DMS153 treated with DMSO at 0.1 percent for 48 hours (cell line): Measurements from ENCODE around the gene AGAP3.

ENCODE experiments used
- DNase-seq: peaks from one replicate; lab custom pipeline; 2025; ENCODE audit not compliant: unreplicated experiment; lab: John Stamatoyannopoulos, UW

Gene AGAP3

DNA sequence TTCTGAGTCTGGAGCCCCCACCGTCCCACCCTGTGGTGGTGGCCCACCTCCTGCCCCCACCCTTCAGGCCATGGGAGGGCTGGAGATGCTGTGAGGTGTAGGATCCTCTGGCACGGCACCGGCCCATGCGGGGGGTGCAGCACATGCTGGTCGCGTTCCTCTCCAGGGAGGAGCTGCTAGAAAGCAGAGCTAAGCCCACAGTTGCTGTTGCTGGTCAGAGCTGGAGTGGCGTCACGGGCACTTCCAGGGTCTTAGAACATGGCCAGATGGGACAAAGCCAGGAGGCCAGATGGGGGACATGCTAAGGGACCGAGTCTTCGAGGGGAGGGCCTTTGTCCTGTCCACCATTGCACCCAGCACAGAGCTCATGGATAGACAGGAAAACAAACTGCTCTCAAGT, 21.6 kb downstream of the AGAP3 start:
- no peak for DNase-seq

DNA sequence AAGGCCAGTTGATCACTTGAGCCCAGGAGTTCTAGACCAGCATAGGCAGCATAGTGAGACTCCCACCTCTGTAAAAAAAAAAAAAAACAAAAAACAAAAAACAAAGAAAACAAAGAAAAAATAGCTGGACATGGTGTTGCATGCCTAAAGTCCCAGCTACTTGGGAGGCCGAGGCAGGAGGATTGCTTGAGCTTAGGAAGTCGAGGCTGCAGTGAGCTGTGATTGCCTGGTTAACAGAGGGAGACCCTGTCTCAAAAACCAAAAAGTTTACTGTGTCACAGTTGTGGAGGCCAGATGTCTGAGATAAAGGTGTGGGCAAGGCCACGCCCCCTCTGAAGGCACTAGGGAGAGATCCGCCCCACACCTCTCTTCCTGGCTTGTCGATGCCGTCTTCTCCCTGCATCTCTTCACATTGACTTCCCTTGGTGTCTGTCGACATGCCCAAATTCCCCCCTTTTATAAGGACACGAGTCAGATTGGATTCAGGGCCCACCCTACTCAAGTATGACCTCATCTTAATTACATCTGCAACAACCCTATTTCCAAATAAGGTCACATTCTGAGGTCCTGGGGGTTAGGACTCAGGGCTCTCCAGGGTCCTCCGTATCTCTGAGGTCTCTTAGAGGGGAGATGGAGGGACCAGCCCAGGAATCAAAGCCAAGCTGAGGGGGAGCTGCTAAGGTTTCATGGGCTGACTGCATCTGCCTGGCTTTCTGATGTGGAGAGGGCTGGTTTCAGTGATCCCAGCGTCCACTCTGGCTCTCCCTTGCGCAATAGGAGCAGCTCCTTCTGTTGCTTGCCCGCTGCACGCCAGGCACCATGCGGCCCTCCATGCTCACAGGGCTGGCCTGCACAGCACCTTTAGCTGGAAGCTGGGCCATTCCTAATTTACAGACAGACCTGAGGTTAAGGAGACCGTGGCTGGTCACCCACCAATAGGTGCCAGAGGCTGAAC, 23.1 kb downstream of the AGAP3 start:
- DNase-seq: no peak

DNA sequence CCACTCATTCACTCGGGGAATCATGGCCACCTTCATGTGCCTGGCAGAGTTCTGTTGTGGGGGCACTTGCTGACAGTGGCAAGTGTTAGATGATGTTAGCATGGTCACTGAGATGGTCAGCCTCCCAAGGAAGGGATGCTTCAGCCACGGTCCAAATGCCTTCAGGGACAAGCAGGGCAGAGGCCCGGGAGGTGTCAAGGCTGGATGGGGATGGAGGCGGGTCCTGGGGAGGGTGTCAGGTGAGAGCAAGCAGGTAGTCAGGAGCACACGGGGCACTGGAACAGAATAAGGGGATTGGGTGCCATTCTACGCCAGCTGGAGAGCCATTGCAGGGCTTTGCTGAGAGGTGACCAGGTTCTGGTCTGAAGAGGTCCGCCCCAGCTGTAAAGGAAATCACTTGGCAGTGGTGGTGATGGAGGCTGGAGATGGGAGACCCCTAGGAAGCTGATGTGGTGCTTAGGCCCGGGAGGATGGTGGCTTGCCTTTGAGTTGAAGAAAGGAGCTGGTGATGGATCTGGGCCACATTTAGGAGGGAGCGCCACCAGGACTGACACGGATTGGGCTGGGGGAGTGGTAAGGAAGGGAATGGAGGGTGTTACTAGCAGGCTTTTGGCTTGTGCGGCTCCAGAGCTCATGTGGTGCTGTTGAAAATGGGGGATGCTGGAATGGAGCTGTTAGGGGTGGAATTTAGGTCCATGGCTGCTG, 24.1 kb downstream of the AGAP3 start:
- DNase-seq: no peak

DNA sequence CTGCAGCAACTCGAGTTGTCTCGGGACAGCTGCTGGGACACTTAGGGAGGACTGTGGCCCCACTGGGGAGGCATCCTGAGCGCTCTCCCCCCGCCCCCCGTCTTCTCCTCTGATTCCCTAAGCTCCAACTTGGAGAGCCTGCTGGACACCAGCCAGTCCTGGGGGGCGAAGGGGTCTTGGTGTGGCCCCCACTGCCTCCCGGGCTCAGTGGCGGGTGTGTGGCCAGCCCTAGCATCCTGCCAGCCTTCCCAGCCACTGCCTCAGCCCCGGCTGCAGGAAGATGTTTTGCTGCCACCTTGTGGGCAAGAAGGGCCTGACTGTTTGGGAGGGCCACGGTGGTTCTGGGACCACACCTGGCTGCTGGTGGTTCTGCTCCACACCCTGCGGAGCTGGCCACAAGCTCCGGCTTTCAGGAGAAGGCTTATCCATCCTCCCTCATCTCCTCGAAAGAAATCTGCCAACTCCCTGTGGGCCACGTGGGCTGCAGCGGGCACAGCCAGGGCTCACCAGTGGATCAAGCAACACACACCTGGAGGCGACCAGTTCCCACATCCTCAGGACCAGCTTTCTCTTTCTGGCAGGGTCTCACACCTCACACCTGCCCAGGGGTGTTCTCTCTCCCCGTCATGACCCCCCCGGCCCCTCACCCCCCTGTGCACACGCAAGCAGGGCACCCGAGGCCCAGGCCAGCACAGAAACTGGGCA, 24.8 kb downstream of the AGAP3 start:
- peak; percentile 46 for DNase-seq

DNA sequence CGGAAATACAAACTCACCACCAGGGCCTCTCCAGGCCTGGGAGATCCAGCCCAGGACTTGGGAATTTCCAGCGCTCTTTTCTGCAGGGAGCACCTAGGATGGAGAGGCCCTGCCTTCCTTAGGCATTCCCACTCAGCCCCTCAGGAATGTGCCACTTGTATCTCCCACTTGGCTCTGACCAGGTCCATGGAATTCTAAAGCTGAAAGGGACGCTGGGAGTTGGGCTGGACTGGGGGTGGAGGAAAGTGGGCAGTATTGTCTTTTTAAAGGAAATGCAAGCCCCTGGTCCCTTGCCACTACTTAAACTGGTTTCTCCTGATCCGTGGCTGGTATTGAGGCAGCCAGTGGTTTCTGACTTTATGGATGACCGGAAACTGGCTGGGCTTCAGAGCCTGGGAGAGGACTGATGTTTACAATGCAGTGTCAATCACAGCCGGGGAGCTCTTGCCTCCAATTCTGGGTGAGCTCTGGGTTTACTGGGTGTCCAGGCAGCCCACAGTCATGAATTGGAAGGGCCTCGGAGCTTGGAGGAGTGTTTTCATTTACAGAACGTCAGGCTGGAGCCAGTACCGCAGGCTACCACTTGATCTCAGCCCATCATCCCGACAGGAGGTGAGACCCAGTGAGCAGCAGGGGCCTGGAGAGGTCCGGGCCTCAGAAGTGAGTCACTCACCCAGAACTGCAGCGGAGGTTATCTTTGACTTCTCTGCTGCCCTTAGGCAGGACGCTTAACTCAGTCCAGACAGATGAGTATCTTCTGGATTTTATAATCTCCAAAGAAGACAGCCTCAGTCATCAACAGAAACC, 27.3 kb downstream of the AGAP3 start:
- DNase-seq: no peak

DNA sequence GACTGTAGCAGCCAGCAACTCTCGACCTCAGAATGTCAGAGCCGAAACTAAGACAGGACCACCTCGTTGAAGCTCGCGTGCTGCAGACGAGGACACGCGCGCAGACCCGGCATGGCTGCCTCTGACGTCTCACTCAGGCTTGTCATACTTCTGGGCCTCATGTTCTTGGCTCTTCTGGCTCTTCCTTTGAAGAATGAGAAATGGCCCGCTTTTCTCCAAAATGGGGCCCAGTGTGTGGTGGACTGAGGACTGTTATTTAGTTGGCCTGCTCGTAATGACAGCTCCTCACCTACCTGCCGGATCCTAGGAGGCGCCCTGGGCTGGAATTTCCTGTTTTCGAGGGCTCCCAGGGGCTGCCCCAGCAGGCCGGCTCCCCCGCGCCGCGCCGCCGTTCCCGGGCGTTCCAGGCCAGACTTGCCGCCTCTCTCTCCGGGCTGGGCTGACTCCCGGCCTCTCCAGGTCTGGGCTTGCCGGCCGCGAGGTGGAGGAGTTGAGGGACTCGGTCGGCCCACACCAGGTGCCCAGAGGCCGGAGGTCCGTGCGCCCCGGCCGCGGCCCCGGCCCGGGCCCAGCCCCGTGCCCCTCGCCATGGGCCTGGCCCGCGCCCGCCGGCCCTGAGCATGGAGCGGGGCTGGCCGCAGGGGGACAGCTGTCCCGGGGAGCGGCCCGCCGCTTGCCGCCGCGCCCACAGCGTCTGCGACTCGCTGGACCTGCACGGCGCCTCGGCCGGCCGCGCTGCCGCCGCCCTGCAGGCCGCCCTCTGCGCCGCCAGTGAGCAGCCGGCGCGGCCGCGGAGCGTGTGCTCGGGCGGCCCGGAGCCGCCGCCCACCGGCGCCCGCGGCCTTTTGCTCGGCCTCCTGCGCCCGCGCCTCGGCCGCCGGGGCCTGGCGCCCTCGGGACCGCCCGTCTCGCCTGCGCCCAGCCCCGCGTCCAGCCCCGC, 28.1 kb downstream of the AGAP3 start:
- no peak for DNase-seq

DNA sequence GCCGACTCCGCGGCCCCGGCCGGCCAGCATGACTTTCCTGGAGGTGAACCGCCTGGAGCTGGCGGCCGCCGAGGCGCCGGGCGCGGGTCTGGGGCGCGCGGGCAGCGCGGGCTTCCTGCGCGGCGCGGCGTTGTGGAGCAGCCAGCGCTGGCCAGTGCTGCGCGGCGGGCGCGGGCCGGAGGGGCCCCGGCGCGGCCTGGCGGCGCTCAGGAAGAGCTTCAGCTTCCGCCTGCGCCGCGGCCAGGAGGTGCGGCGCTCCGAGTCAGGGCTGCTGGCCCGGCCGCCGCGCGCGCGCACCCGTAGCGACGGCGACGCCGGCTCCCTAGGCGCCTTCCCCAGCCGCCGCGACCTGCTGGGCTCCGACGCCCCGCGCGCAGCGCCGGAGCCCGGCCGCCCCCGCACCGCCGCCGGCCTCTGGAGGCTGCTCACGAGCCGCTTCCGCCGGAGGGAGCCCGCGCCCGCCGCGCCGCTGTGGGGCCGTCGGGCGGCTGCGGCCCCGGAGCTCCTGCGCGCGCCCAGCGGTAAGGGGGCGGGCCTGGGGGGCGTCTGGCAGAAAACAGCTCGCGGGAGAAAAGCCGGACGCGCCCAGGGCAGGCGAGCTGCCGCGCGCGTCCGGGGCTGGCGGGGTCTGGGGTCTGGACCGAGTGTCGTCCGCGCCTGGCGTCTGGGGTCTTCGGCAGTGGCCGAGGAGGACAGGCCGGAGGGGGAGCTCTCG, 29.0 kb downstream of the AGAP3 start:
- DNase-seq: no peak

DNA sequence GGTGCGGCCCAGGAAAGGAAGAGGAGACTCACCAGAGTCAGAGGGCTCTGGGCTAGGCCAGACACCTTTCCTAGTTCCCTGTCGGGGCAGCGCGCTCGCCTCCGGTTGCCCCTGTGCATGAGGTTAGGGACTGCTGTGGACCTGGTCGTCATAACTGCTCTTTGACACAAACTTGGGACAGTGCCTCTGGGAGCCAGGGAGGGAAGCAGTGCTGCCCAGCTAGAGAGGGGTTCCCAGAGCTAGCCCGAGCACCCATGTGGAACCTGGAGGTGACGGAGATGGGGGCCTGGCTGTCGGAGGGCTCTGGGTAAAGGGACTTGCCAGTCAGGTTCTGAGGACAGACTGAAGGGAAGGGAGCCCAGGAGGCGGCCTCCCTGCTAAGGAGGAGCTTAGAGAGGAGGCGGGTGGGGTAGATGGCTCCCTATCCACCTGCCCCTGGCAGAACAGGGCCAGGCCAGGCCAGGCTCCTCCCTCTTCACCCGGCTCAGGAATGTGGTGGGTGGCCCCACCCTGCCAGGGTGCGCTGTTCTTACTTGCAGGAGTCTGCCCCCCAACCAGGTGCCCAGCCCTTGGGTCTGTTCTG, 29.7 kb downstream of the AGAP3 start:
- DNase-seq: no peak

DNA sequence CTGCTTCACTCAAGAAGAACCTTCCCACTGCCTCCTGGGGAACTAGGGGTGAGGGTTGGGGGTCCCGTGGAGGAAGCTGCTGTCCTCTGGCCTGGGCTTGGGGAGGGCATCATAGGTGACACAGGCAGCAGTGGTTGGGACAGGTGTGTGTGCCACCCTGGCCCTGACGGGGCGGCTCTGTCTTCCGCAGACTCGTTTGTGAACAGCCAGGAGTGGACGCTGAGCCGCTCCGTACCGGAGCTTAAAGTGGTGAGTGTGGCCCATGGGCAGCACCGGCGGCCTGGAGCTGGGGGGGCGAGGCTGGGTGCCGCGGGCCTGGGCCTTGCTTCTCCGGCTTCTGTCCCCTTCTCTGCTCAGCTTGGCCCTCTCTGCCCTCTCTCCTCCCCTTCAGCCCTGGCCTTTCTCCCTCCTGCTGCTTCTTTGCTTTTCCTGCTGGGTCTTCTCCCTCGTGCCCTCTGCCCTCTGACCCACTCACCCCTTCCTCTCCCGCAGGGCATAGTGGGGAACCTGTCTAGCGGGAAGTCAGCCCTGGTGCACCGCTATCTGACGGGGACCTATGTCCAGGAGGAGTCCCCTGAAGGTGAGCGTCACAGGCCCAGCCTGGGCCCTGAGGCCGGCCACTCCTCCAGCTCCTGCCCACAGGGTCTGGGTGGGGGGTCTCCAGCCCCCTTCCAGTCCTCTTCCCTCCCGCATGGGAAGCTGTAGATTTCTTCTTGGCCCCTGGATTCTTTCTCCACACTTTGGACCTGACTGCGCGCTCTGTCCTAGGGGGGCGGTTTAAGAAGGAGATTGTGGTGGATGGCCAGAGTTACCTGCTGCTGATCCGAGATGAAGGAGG, 30.5 kb downstream of the AGAP3 start:
- no peak for DNase-seq

DNA sequence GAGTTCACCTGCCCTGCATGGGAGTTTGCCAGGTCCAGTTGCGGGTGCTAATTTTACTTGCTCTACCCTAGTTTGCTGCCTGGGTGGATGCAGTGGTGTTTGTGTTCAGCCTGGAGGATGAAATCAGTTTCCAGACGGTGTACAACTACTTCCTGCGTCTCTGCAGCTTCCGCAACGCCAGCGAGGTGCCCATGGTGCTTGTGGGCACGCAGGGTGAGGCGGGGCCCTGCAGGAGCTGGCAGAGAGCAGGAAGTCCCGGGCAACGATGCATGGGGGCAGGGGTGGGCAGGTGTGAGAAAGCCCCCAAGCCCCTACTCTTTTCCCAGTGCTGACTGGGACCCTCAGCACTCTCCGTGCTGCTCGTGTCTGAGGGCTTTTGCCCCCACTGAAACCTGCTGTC, 31.3 kb downstream of the AGAP3 start:
- DNase-seq: no peak

DNA sequence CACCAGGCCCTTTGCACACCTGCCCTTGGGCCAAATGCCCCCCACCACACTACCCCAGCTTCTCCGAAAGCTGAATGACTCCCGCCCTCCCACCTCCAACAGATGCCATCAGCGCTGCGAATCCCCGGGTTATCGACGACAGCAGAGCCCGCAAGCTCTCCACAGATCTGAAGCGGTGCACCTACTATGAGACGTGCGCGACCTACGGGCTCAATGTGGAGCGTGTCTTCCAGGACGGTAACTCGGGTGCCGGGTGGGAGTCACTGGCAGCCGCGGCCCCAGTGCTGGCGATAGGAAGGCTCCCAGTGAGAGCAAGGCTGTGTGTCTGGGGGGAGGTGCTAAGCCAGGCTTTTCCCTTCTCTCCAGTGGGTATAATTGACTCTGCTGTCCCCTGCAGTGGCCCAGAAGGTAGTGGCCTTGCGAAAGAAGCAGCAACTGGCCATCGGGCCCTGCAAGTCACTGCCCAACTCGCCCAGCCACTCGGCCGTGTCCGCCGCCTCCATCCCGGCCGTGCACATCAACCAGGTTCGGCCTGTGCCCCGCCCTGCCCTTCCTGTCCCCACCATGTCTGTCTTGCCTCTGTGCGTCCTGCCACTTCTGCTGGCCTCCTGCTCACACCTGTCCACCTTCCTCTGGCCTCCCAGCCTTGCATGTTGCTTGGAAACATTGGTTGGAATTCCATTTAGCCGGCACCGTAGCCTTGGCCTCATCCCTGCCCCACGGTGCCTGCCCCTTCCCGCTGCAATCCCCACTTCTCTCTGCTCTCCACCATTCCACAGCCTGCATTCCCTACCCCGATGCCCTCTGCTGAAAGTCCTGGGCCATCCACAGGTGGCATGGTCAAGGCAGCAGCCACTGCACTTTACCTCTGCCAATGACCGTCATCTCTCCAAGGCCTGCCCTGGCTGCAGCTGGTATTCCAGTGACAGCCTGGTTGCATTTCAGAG, 32.1 kb downstream of the AGAP3 start:
- no peak for DNase-seq

DNA sequence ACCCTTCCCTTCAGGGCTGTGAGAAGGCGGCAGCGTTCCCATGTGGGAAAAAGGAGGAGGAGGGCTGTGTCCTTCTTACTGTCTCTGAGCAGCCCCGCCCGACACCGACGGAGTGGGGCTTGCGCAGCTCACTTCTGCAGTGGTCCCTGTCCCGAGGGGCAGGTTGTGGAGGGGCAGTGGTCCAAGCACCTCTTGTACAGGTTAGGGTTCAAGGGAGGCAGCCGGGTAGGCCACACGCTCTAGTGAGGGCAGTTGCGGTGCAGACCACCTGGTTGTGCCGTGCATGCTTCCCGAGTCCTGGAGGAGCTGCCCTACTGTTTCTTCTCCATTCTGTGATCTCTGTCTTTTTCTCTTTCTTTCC, 32.8 kb downstream of the AGAP3 start:
- DNase-seq: no peak

DNA sequence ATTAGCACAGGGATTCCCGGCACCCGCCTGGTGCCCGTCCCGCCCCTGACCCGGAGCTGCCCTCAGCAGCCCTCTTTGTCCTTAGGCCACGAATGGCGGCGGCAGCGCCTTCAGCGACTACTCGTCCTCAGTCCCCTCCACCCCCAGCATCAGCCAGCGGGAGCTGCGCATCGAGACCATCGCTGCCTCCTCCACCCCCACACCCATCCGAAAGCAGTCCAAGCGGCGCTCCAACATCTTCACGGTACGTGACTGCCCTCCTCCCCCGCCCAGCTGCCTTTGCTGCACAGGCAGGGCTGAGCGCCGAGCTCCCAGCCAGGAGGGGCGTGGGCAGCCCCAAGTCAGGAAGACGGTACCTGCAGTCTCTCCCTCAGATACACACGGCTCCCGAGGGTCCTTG, 33.6 kb downstream of the AGAP3 start:
- DNase-seq: no peak

DNA sequence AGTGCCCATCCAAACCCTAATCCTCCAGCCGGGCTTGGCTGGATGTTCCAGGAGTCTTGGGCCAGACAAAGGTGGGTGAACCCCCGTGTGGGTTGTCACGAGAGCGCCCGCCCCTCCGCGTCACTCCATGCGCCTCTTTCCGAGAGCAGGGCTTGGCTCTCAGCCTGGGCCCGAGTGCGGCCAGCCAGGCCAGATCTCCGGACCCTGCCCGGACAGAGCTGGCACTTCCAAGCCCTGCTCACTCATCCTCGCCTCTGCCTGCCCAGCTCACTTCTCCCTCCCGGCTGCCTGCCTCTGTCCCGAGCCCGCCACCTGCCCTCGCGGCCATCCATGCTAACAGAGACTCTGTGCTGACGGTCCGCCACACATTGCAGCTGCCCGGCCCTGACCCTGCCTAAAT, 34.6 kb downstream of the AGAP3 start:
- DNase-seq: no peak

DNA sequence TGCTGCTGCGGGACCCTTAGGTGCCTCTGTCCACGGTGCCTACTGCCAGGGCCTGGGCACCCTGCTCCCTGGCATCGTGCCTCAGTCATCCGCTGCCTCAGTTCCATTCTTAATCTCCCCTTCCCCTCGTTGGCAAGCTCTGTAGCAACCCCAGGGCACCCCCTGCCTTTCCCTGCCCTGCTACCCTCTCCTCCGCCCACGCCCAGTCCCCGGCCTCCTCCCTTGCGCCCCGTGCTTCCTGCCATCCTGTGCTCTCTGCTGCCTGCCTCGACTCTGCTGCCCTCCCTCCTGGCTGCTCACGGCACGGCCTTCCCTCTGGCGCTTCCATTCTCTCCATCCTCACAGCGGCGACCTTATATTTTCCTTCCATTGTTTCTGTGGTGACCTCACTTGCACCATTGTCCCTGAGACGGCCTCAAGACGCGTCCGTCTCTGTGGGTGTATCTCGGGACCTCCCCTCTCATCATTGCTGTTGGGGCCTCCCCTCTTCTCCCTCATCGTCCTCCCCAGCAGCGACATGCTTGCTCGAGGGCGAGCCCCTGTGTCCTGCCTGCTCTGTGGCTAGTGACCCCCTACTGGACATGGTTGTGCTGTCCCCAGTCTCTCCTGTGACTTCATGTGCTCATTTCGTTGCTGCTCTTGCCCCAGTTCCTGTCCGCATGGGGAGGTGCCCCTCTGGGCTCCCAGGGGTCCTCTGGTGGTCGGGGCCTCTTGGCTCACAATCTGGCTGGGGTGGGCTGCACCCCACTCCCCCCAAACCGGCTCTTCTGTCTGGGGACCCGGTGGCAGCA, 35.3 kb downstream of the AGAP3 start:
- no peak for DNase-seq

DNA sequence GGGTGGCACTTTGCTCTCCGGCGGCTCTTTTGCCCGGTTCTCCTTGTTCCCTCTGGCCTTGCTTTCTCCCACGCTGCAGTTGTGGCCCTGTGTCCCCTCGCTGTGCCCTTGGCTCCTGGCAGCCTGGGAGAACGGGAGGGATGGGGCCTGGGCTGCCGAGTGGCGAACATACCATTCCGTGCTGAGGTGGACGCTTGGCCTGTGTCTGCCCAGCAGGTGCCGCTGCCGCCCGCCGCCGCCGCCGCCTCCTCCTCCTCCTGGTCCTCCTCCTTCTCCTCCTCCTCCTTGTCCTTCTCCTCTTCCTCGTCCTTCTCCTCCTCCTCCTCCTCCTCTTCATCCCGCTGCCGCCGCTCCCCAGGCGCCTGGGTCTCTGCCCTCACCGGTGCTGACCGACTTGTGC, 36.0 kb downstream of the AGAP3 start:
- DNase-seq: no peak
